Natural killer cell (primary cell): ENCODE measurements around the gene EID2. TPM values are rescaled to one million over a fixed set of nuclear protein-coding genes. Genes with fewer than 3 reads are reported as not detected.

Source experiments
- ATAC-seq, 3 donors: fragments of 150-1000 bp in 2 of 3; fragments of 200-7000 bp in 1 of 3; cut with Tn5 transposase; 1 replicate in 1 of 3; 2 replicates in 2 of 3; pipeline ENCODE4 v1.10.0; 2021; ENCODE audit warnings: mild to moderate bottlenecking in 2 of 3, moderate library complexity in 2 of 3
- DNase-seq, 2 donors: peaks; one replicate each; pipeline versions ENCODE4 v3.0.0 to v3.0.0-alpha.2; 2013 to 2021; ENCODE audit warnings: mixed read lengths in 1 of 2
- H3K27ac ChIP-seq: one replicate; pipeline ENCODE4 v1.5.1; 2013; ENCODE audit warnings: mild to moderate bottlenecking, low read length
- H3K27me3 ChIP-seq: one replicate; pipeline ENCODE4 v1.6.1; 2013; ENCODE audit warnings: low read length; ENCODE audit not compliant: control insufficient read depth, insufficient read depth
- H3K36me3 ChIP-seq: one replicate; pipeline ENCODE4 v1.6.1; 2013; ENCODE audit warnings: low read length; ENCODE audit not compliant: control insufficient read depth, insufficient read depth
- H3K4me1 ChIP-seq: one replicate; pipeline ENCODE4 v1.6.1; 2013; ENCODE audit warnings: low read length; ENCODE audit not compliant: control insufficient read depth, insufficient read depth
- H3K4me3 ChIP-seq: one replicate; pipeline ENCODE4 v1.5.1; 2013; ENCODE audit warnings: low read length
- H3K9me3 ChIP-seq: one replicate; pipeline ENCODE4 v1.6.1; 2013; ENCODE audit warnings: low read length; ENCODE audit not compliant: control insufficient read depth, insufficient read depth
- H3K27ac Mint-ChIP-seq, 2 donors: one replicate each; pipeline ENCODE4 v1.8.0; 2022; ENCODE audit warnings: mild to moderate bottlenecking in 2 of 2, mixed read lengths in 2 of 2, moderate library complexity in 1 of 2
- H3K27me3 Mint-ChIP-seq, 2 donors: one replicate each; pipeline ENCODE4 v1.8.0; 2022; ENCODE audit warnings: low read depth in 2 of 2, mixed read lengths in 2 of 2
- H3K36me3 Mint-ChIP-seq: one replicate; pipeline ENCODE4 v1.8.0; 2022; ENCODE audit warnings: mixed read lengths
- H3K4me1 Mint-ChIP-seq, 2 donors: one replicate each; pipeline ENCODE4 v1.8.0; 2022; ENCODE audit warnings: mixed read lengths in 2 of 2
- H3K4me3 Mint-ChIP-seq: one replicate; pipeline ENCODE4 v1.8.0; 2022; ENCODE audit warnings: mild to moderate bottlenecking, moderate library complexity, mixed read lengths
- H3K9me3 Mint-ChIP-seq, 2 donors: one replicate each; pipeline ENCODE4 v1.8.0; 2022; ENCODE audit warnings: mixed read lengths in 2 of 2
- WGBS: methylation state at CpG from one replicate; pipeline ENCODE4 v1.1.7; 2013; ENCODE audit warnings: missing lambda C conversion rate; ENCODE audit not compliant: insufficient coverage; 5-methylcytosine and 5-hydroxymethylcytosine counted together
- intact Hi-C: fragments of 100-400 bp; cut with micrococcal nuclease; formaldehyde crosslinking; loops from one replicate; pipeline ENCODE4 v1.14.2; 2022
- total RNA-seq, 4 donors: library from RNA; stranded (reverse); fragments of 120-200 nt in 1 of 4; gene quantifications; one replicate each; pipeline versions ENCODE4 v1.2.3 to v1.2.4, GENCODE V29; 2013 to 2022
- TF ChIP-seq, protein P1 (sequence below): fragments of 200-600 bp; IDR thresholded peaks from one replicate; pipeline ENCODE4 v1.8.0; 2022; ENCODE audit warnings: antibody characterized with exemption

Gene EID2
- total RNA-seq, 3 donors from 2014 or later (not counting 1 experiment from before 2014, with no cell fraction given): 11.9 to 19.9 (median 15.6) TPM

DNA sequence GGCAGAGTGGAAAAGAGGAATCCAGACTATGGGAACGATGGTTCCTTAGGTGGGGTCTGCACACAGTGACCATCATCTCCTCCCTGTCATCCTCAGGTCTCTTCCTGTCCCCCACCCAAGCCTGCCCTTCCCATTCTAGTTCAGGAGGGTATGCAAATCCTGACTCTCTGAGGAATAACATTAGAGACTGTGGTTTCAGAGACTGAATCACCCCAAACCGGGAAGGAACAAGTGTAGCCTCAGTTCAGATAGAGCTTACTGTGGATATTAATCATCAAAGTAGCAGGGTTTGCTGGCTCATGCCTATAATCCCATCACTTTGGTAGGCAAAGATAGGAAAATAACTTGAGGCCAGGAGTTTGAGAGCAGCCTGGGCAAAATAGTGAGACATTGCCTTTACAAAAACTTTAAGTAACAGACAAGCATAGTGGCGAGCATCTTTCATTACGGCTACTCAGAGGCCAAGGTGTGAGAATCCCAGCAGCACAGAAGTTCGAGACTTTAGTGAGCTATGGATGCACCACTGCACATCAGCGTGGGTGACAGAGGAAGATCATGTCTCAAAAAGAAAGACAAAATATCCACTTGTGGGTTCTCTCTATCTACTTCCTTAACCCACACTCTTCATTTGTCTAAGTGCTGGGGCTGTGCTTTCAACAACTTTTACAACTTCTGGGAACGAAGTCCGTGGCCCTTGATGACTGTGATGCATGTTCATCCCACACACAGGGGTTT lies 43.1 kb upstream of the EID2 start:
- peaks cover 9% of the 10 kb centered on the region for H3K36me3 Mint-ChIP-seq
- Histone ChIP-seq H3K4me3 (no peak overlapping the region), H3K4me1 (no peaks in the 10 kb centered on the region), H3K36me3 (no peaks in the 10 kb centered on the region), H3K27me3 (no peaks in the 10 kb centered on the region), H3K9me3 (no peaks in the 10 kb centered on the region), H3K27ac (no peak overlapping the region)
- H3K9me3 Mint-ChIP-seq: peaks cover 2 to 6% of the 10 kb centered on the region in 2 donors
- H3K27ac Mint-ChIP-seq: no peak overlapping the region
- TF ChIP-seq, protein P1, sequence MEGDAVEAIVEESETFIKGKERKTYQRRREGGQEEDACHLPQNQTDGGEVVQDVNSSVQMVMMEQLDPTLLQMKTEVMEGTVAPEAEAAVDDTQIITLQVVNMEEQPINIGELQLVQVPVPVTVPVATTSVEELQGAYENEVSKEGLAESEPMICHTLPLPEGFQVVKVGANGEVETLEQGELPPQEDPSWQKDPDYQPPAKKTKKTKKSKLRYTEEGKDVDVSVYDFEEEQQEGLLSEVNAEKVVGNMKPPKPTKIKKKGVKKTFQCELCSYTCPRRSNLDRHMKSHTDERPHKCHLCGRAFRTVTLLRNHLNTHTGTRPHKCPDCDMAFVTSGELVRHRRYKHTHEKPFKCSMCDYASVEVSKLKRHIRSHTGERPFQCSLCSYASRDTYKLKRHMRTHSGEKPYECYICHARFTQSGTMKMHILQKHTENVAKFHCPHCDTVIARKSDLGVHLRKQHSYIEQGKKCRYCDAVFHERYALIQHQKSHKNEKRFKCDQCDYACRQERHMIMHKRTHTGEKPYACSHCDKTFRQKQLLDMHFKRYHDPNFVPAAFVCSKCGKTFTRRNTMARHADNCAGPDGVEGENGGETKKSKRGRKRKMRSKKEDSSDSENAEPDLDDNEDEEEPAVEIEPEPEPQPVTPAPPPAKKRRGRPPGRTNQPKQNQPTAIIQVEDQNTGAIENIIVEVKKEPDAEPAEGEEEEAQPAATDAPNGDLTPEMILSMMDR: no peak
- no peaks in the 10 kb centered on the region for H3K4me1 Mint-ChIP-seq
- H3K27me3 Mint-ChIP-seq: peaks cover 19 to 57% of the 10 kb centered on the region in 2 donors
- WGBS: 57% methylated on average over 8 of the region's 8 CpGs
- DNase-seq: no peak
- H3K4me3 Mint-ChIP-seq: no peak overlapping the region
- ATAC-seq: no peak
- intact Hi-C loops: no loop called here

DNA sequence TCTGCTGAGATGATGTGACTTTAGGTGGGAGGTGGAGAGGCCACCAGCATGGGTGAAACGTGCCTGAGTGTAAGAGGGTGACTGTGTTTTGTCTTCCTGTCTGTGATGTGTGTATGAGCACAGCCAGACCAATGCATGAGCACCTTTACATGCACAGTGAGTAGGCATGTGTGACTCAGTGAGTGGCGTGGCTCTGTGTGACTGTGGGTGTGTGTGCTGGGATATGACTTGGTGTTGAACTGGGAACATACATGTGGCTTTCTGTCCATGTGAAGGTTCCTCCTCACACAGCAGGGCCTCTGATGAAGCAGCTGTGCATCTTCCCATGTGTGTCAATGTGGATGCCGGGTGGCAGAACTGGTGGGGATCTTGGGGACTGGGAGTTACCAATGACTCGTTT lies 42.5 kb upstream of the EID2 start:
- peaks cover 24 to 57% of the 10 kb centered on the region in 2 donors for H3K27me3 Mint-ChIP-seq
- ATAC-seq: no peak

DNA sequence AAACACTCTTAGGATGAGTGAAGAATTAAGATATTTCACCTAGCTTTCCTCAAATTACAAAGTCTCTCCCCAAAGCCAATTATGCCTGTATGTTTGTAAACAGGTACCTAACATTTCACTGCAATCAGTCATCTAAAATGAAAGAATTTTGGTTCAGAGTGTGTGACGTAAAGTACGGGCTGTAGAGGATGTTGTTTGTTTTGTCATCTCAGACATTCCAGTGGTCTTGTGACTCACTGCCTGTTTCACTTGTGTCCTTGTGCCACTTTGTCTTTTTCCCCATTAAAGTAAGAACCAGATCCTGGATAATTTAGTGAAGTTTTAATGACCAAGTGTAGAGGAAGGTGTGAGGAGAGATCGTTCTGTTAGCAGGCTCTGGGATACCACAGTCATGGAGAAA lies 28.6 kb upstream of the EID2 start:
- Histone ChIP-seq H3K27ac (no peak overlapping the region), H3K36me3 (no peaks in the 10 kb centered on the region), H3K9me3 (no peaks in the 10 kb centered on the region), H3K27me3 (peaks cover 9% of the 10 kb centered on the region), H3K4me3 (no peak overlapping the region), H3K4me1 (no peaks in the 10 kb centered on the region)
- Mint-ChIP-seq H3K4me1 (no peaks in the 10 kb centered on the region), H3K27ac (no peak overlapping the region), H3K4me3 (no peak overlapping the region), H3K9me3 (peaks cover 3% of the 10 kb centered on the region in 2 donors), H3K36me3 (no peaks in the 10 kb centered on the region), H3K27me3 (peaks cover 22 to 32% of the 10 kb centered on the region in 2 donors)
- DNase-seq (no peak), ATAC-seq (no peak)
- intact Hi-C loops: no loop called here
- WGBS: 81% methylated on average over 3 of the region's 3 CpGs
- TF ChIP-seq, protein P1: no peak

More for the DNA sequence above, 42.5 kb upstream of the EID2 start:
- Histone ChIP-seq H3K4me1 (no peaks in the 10 kb centered on the region), H3K27ac (no peak overlapping the region), H3K27me3 (no peaks in the 10 kb centered on the region), H3K36me3 (no peaks in the 10 kb centered on the region), H3K4me3 (no peak overlapping the region), H3K9me3 (no peaks in the 10 kb centered on the region)
- Mint-ChIP-seq H3K27ac (no peak overlapping the region), H3K4me1 (no peaks in the 10 kb centered on the region), H3K9me3 (peaks cover 2 to 6% of the 10 kb centered on the region in 2 donors), H3K4me3 (no peak overlapping the region), H3K36me3 (peaks cover 9% of the 10 kb centered on the region)
- DNase-seq: no peak
- intact Hi-C loops: no loop called here
- TF ChIP-seq, protein P1: no peak
- WGBS: 63% methylated on average over 4 of the region's 4 CpGs

DNA sequence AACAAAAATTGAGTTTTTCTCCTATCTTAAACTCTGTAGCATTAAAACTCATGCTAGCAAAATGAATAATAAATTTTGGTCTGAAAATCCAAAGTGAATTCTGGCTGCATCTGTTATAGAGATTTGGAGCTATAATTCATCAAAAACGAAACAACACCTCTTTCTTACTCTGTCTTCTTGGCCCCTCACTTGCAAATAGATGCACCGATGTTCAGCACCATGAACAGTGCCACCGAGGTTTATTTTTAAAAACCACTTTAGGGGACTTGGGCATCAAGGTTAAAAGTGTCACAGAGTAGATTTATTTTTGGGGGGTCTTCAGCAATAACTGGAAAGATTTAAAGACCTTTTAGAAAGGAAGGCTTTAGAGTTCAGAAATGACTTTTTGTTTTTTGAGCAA lies 26.1 kb upstream of the EID2 start:
- Histone ChIP-seq H3K36me3 (no peaks in the 10 kb centered on the region), H3K9me3 (no peaks in the 10 kb centered on the region), H3K4me3 (no peak overlapping the region), H3K27ac (no peak overlapping the region), H3K27me3 (peaks cover 6% of the 10 kb centered on the region), H3K4me1 (no peaks in the 10 kb centered on the region)
- DNase-seq (no peak), ATAC-seq (no peak)
- H3K9me3 Mint-ChIP-seq: no peaks in the 10 kb centered on the region
- TF ChIP-seq, protein P1: no peak
- no peaks in the 10 kb centered on the region for H3K36me3 Mint-ChIP-seq
- no peak overlapping the region for H3K27ac Mint-ChIP-seq
- no peak overlapping the region for H3K4me3 Mint-ChIP-seq
- intact Hi-C loops: no loop called here
- H3K27me3 Mint-ChIP-seq: peaks cover 13 to 22% of the 10 kb centered on the region in 2 donors
- 67% methylated on average over 1 of the region's 3 CpGs for WGBS
- no peaks in the 10 kb centered on the region for H3K4me1 Mint-ChIP-seq
